ENCODE measurements around the gene STX10. TPM values are rescaled to one million over a fixed set of nuclear protein-coding genes. Genes with fewer than 3 reads are reported as not detected.

The STX10 gene
- total RNA-seq, 1 experiment from 2014 or later: 63.3 TPM

DNA sequence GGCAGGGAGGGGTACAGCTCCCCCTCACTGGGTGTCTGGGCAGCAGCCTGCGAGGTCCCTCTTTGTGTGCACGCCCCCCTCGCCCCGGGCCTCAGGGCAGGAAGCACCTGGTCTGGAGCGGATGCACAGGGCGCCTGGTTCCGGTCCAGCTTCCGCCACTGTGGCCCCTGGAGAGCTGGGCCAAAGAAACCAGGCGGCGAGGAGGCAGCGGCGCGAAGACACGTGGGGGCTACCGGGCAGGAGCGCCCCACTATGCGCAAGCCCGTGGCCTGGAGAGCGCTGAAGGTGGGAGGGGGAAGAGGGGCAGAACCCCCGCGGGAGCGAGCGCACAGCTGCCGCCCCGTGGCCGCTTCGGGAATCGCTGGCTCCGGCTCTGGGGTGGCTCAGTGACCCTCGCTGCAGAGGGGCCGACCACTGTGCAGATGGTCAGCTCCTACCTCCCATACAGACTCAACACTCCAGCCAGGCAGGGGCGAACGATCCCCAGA is 45.8 kb downstream of the STX10 start:
- TF ChIP-seq, protein P1, sequence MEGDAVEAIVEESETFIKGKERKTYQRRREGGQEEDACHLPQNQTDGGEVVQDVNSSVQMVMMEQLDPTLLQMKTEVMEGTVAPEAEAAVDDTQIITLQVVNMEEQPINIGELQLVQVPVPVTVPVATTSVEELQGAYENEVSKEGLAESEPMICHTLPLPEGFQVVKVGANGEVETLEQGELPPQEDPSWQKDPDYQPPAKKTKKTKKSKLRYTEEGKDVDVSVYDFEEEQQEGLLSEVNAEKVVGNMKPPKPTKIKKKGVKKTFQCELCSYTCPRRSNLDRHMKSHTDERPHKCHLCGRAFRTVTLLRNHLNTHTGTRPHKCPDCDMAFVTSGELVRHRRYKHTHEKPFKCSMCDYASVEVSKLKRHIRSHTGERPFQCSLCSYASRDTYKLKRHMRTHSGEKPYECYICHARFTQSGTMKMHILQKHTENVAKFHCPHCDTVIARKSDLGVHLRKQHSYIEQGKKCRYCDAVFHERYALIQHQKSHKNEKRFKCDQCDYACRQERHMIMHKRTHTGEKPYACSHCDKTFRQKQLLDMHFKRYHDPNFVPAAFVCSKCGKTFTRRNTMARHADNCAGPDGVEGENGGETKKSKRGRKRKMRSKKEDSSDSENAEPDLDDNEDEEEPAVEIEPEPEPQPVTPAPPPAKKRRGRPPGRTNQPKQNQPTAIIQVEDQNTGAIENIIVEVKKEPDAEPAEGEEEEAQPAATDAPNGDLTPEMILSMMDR (conservative IDR thresholded peaks at IDR 0.05; ENCODE audit: low read depth, low read length): peak; percentile 81
- TF ChIP-seq EZH2 (IDR thresholded peaks at IDR 0.05; ENCODE audit: borderline replicate concordance, low read depth, low read length, poor library complexity, severe bottlenecking): no peak
- no TSS peak for BruUV-seq (replicated peaks)
- intact Hi-C loops (cut with micrococcal nuclease; ENCODE audit: unreplicated experiment): no loop called here
- peaks cover 12% of the 10 kb centered on the region for H3K36me3 ChIP-seq (ENCODE audit: insufficient read depth, low read length, poor library complexity, severe bottlenecking)
- ChIA-PET POLR2A (ENCODE audit: low non-redundant PET) (no interaction called here), CTCF (interaction anchor here (0.6 to 1.7 kb wide), 5 partner anchors 10 to 148 kb away, joined by 3 to 5 read pairs (median 4); no protein-coding TSS in a partner anchor)
- no peak overlapping the region for H3K27ac ChIP-seq (ENCODE audit: low read depth, low read length, poor library complexity, severe bottlenecking)
- H3K9me3 ChIP-seq (ENCODE audit: low read depth, low read length, poor library complexity, severe bottlenecking): no peaks in the 10 kb centered on the region
- H3K27me3 ChIP-seq (replicated peaks; ENCODE audit: insufficient read depth, low read depth, low read length, poor library complexity): no peaks in the 10 kb centered on the region
- no peaks in the 10 kb centered on the region for H3K4me1 ChIP-seq (ENCODE audit: insufficient read depth, low read length, poor library complexity, severe bottlenecking)
- no peak for DNase-seq (ENCODE audit: low spot score)
- H3K4me3 ChIP-seq (ENCODE audit: low read depth, low read length, poor library complexity, severe bottlenecking): no peak overlapping the region

- intact Hi-C loops (cut with micrococcal nuclease; ENCODE audit: unreplicated experiment): no loop called here
Observed at GRCh38 chr19:13103581-13104359, 46.4 kb downstream of the STX10 start.

DNA sequence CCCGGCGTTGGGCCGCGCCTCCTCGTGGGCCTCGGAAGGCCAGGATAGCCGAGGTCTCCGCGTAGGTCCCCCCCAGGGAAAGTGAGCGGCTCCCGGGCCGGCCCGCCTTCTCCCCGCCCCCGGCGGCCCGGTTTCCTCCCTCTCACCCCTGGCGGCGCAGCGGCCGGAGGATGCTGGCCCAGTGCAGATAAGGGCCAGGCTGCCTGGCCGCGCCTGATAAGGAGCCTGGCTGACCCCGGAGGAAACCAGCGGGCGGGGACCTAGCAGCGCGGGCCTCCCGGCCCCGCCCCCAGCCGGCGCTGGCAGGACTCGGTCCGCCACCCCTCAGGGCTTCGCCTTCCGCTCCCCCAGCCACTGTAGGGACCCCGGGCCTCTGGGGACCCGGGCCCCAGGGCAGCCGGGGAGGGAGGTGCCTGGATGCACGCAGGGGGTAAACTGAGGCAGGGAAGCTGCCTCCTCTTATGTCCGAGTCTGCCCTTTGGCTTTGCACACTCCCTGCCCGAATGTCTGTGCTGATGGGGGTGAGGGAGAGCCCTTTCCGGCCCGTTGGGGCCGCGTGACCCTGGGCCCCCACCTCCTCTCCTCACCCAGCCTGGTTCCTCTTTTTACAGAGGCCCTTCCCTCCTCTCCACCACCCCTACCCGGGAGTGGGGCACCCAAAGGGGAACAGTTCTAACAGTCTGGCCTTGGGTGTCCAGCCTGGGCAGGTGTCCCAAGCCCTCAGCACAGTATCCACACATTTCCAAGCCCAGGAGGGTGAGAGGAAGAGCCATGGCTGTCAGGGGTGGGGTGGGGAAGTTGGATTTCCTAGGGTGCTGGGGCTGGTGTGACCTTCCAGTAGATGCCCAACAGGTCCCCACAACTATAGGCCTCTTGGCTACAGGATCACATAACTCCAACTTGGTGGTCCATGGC is 47.3 kb downstream of the STX10 start, which contains the start of gene LYL1:
Gene LYL1, minus strand, starts transcription at position 193 of the 915 bp plus-strand sequence. CDS start 1,687 bp downstream, outside the sequence.
- Histone ChIP-seq H3K4me3 (ENCODE audit: low read depth, low read length, poor library complexity, severe bottlenecking) (no peak within 1 kb of the TSS), H3K36me3 (ENCODE audit: insufficient read depth, low read length, poor library complexity, severe bottlenecking) (peaks cover 5% of the 10 kb centered on the region), H3K27ac (ENCODE audit: low read depth, low read length, poor library complexity, severe bottlenecking) (no peak within 1 kb of the TSS), H3K4me1 (ENCODE audit: insufficient read depth, low read length, poor library complexity, severe bottlenecking) (peaks cover 4% of the 10 kb centered on the region), H3K9me3 (ENCODE audit: low read depth, low read length, poor library complexity, severe bottlenecking) (no peaks in the 10 kb centered on the region), H3K27me3 (replicated peaks; ENCODE audit: insufficient read depth, low read depth, low read length, poor library complexity) (no peaks in the 10 kb centered on the region)
- intact Hi-C loops (cut with micrococcal nuclease; ENCODE audit: unreplicated experiment): no loop called here
- no TSS peak for BruUV-seq (replicated peaks)
- TF ChIP-seq, protein P1 (conservative IDR thresholded peaks at IDR 0.05; ENCODE audit: low read depth, low read length): no peak
- no peak for TF ChIP-seq EZH2 (IDR thresholded peaks at IDR 0.05; ENCODE audit: borderline replicate concordance, low read depth, low read length, poor library complexity, severe bottlenecking)
- no peak for DNase-seq (ENCODE audit: low spot score)
- POLR2A ChIA-PET (ENCODE audit: low non-redundant PET): no interaction called here
- CTCF ChIA-PET: no interaction called here

More at GRCh38 chr19:13103581-13104359, 46.4 kb downstream of the STX10 start:
- ChIA-PET CTCF (interaction anchor here (1.0 to 1.7 kb wide), 3 partner anchors 9 to 147 kb away, joined by 3 to 5 read pairs (median 4); no protein-coding TSS in a partner anchor), POLR2A (ENCODE audit: low non-redundant PET) (no interaction called here)
- no peaks in the 10 kb centered on the region for H3K27me3 ChIP-seq (replicated peaks; ENCODE audit: insufficient read depth, low read depth, low read length, poor library complexity)
- no peaks in the 10 kb centered on the region for H3K9me3 ChIP-seq (ENCODE audit: low read depth, low read length, poor library complexity, severe bottlenecking)
- H3K4me3 ChIP-seq (ENCODE audit: low read depth, low read length, poor library complexity, severe bottlenecking): no peak overlapping the region
- TF ChIP-seq EZH2 (IDR thresholded peaks at IDR 0.05; ENCODE audit: borderline replicate concordance, low read depth, low read length, poor library complexity, severe bottlenecking): no peak
- TF ChIP-seq, protein P1 (conservative IDR thresholded peaks at IDR 0.05; ENCODE audit: low read depth, low read length): no peak
- no peak for DNase-seq (ENCODE audit: low spot score)
- no TSS peak for BruUV-seq (replicated peaks)
- H3K36me3 ChIP-seq (ENCODE audit: insufficient read depth, low read length, poor library complexity, severe bottlenecking): peaks cover 6% of the 10 kb centered on the region
- no peaks in the 10 kb centered on the region for H3K4me1 ChIP-seq (ENCODE audit: insufficient read depth, low read length, poor library complexity, severe bottlenecking)
- H3K27ac ChIP-seq (ENCODE audit: low read depth, low read length, poor library complexity, severe bottlenecking): no peak overlapping the region

Measured in A673 (cell line).